D721Med (cell line): Measurements from ENCODE around the gene R3HDML.

Experiments
- DNase-seq: peaks from one replicate; pipeline ENCODE4 v3.0.0; 2011; ENCODE audit warnings: low spot score; ENCODE audit not compliant: insufficient read length
- FAIRE-seq: peaks from 2 replicates; lab custom pipeline; 2011; peaks lifted over from hg19 to GRCh38; lab: Jason Lieb, UNC
- TF ChIP-seq, protein P1 (sequence below): IDR thresholded peaks from 2 replicates; pipeline ENCODE4 v1.5.1; 2012; ENCODE audit warnings: mild to moderate bottlenecking, control low read depth; ENCODE audit not compliant: insufficient read depth; ENCODE audit errors: missing control alignments

R3HDML gene

DNA sequence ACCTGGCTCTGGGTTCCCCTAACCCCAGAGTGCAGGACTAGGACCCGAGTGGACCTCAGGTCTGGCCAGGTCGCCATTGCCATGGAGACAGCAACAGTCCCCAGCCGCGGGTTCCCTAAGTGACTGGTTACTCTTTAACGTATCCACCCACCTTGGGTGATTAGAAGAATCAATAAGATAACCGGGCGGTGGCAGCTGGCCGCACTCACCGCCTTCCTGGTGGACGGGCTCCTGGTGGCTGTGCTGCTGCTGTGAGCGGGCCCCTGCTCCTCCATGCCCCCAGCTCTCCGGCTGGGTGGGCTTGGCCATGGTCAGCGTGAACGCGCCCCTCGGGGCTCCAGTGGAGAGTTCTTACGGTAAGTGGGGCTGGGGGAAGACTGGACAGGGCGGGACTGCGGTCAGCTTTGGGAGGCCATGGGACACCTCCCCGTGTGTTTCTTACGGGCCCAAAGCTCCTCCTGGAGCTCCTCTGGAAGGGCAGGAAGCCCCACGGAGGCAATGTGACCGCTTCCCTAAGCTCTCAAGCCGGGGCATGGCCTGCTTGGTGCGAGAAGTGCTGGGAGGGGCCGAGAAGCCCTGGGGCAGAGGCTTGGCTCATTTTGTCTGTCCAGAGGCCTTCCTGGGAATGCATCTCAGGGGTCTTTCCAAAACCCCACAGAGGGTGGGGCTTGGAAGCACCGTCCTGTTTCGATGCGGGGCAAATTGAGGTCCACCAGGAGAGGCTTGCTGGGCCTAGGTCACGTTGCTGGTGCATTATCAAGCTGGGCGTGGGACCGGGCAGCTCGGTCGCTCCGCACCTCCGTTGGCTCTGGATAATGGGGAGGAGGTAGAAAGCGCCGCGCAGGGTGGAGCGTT lies 18.9 kb downstream of the R3HDML start, which contains the start of gene HNF4A:
Gene HNF4A (plus strand): TSS at position 202 of the 855 bp plus-strand sequence. CDS start 106 bp downstream, at position 308.
- TF ChIP-seq, protein P1, sequence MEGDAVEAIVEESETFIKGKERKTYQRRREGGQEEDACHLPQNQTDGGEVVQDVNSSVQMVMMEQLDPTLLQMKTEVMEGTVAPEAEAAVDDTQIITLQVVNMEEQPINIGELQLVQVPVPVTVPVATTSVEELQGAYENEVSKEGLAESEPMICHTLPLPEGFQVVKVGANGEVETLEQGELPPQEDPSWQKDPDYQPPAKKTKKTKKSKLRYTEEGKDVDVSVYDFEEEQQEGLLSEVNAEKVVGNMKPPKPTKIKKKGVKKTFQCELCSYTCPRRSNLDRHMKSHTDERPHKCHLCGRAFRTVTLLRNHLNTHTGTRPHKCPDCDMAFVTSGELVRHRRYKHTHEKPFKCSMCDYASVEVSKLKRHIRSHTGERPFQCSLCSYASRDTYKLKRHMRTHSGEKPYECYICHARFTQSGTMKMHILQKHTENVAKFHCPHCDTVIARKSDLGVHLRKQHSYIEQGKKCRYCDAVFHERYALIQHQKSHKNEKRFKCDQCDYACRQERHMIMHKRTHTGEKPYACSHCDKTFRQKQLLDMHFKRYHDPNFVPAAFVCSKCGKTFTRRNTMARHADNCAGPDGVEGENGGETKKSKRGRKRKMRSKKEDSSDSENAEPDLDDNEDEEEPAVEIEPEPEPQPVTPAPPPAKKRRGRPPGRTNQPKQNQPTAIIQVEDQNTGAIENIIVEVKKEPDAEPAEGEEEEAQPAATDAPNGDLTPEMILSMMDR, result no peak
- DNase-seq (no peak), FAIRE-seq (no peak)

DNA sequence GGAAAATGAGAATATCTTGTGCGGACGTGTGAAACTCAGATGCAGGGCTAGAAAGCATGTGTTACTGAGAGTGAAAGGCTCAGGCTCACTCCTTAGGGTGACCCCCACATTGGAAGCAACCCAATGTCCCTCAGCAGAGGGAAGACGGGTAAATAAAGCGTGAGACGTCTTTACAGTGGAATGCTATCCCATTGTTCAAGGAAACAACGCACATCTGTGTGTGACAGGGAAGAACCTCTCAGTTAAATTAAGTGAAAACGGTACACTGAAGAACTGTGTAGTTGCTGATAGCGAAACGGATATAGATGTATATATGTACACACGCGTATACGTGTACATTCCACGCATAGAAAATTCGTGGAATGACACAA lies 19.5 kb downstream of the R3HDML start:
- DNase-seq (no peak), FAIRE-seq (no peak)
- TF ChIP-seq, protein P1, result no peak

DNA sequence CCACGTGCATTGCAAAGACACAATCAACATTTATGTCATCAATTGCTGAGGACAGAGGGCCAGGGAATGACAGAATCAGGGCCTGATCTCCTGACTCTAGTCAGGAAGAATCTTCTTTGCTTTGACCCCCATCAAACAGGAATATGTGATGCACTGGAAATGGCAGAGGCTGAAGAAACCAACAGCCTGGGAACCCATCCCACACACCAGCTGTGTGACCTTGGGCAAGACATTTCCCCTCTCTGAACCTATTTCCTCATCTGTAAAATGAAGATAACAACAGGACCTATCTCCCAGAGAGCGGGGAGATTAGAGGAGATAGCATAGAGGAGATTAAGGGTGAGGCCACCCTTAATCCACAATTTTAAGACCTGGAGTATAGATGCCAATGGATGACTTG lies 20.2 kb downstream of the R3HDML start:
- DNase-seq, result no peak
- no peak for FAIRE-seq

DNA sequence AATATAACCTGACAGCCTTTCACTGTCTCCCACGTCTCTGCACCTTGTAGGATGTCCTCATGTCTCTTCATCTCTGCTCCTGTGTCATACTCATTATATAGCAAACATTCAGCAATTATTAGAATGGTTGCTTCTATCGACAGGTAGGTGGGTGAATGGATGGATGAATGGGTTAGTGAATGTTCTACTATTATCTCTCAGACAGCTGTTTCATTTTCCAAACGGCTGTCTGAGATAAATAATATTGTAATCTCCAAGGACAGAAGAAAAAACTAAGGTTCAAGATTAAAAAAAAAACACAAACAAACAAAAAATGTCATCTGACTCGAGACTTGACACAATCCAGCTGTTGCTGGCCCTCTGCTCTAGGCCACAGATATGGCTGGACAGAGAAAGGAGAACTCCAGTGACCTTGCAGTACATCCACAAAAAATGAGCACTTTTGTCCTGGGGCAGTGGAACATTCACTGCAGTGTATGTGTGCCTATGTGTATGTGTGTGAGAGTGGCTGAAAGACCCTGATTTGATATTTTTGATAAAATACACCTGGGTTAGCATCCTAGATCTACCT lies 20.8 kb downstream of the R3HDML start:
- TF ChIP-seq, protein P1, result no peak
- no peak for DNase-seq
- no peak for FAIRE-seq

More for the DNA sequence above, 20.2 kb downstream of the R3HDML start:
- TF ChIP-seq, protein P1, result no peak

DNA sequence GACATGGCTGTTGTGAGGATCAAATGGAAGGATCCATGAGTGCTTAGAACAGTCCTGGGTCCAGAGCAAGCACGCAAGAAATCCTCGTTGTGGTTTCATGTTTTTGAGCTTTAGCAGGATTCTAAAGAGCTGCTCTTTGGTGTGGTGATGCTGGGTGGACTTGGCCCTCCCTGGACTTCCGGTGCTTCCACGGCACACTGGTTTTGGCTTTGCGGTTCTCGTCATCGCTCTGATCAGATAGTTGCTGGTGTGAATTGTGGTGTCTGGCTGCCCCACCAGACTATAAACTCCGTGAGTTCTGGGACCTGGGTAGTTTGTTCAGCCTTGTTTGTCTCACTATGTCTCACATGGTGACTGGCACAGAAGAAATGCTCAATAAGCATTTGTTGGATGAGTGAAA lies 21.9 kb downstream of the R3HDML start:
- DNase-seq (no peak), FAIRE-seq (no peak)
- TF ChIP-seq, protein P1, result no peak

DNA sequence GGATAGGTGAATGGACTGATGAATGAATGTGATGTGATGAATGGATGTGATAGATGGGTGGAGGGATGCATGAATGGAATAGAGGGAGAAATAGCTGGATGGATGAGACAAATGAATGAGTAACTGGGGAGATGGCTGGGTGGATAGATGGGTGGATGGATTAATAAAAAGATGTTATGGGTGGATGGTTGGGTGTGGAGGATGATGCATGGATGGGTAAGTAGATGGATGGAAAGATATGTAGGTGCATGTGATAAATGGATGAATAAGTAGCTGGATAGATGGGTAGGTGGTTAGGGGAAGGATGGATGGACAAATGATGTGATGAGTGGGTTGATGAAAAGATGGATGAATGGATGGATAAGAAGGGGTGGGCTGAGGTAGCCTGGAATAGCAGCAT lies 23.4 kb downstream of the R3HDML start:
- FAIRE-seq, result no peak
- TF ChIP-seq, protein P1, result no peak
- DNase-seq, result no peak

DNA sequence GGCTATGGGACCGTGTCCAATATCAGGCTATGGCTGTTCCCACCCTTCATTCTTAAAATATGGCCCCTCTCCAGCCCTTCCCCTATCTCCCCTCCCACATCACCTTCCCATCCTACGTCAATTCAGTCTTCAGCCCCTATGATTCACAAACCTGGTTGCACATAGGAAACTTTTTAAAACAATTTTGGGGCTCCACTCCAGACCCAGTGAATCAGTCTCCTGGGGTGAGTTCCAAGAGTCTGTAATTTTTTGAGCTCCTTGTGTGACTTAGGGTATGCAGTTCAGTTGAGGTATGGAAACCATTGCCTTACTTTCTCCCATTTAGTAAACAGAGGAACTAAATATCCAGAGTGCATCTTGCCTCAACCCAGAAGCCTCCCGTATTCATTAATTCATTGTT lies 24.2 kb downstream of the R3HDML start:
- FAIRE-seq (no peak), DNase-seq (no peak)
- TF ChIP-seq, protein P1, result no peak
